ENCODE measurements around the gene SHROOM3. TPM values are rescaled to one million over a fixed set of nuclear protein-coding genes. Genes with fewer than 3 reads are reported as not detected.

Gene SHROOM3
- total and polyA plus RNA-seq, 2 donors (not counting 1 experiment from before 2014, with no cell fraction given), result 0.91 to 1.5 TPM

GRCh38 chr4:76752861-76753501 is 318.0 kb downstream of the SHROOM3 start:
- Histone ChIP-seq H4K20me1 (ENCODE audit: control insufficient read depth, insufficient read depth, low read length, poor library complexity, severe bottlenecking) (no peaks in the 10 kb centered on the region), H3K9ac (ENCODE audit: low read length) (no peak overlapping the region), H3K27ac (ENCODE audit: low read length in 2 of 2) (no peak overlapping the region), H3K27me3 (replicated peaks in 1 of 4; ENCODE audit: control extremely low read depth in 1 of 4, control insufficient read depth in 3 of 4, insufficient read depth in 4 of 4, low read length in 3 of 4) (peaks cover 0 to 5% (median 0%) of the 10 kb centered on the region in 4 experiments), H3K36me3 (replicated peaks in 1 of 2; ENCODE audit: control extremely low read depth in 1 of 2, control insufficient read depth in 1 of 2, extremely low read depth in 1 of 2, insufficient read depth in 2 of 2, low read length in 1 of 2) (no peaks in the 10 kb centered on the region), H3K4me2 (replicated peaks; ENCODE audit: low read depth, low read length, poor library complexity, severe bottlenecking) (no peak overlapping the region), H2AFZ (ENCODE audit: insufficient read depth, low read depth, low read length, poor library complexity, severe bottlenecking) (no peak overlapping the region), H3K4me3 (ENCODE audit: control extremely low read depth in 1 of 5, extremely low read depth in 1 of 5, insufficient read depth in 1 of 5, low read depth in 2 of 5, low read length in 4 of 5) (no peak overlapping the region), H3K79me2 (ENCODE audit: control insufficient read depth, insufficient read depth, low read length) (no peaks in the 10 kb centered on the region), H3K9me3 (ENCODE audit: control extremely low read depth in 1 of 3, control insufficient read depth in 2 of 3, insufficient read depth in 1 of 3, low read length in 2 of 3) (no peaks in the 10 kb centered on the region), H3K4me1 (ENCODE audit: control insufficient read depth in 2 of 2, insufficient read depth in 2 of 2, low read length in 2 of 2) (no peaks in the 10 kb centered on the region)
- Mint-ChIP-seq H3K9me3 (ENCODE audit: insufficient read depth) (no peaks in the 10 kb centered on the region), H3K4me1 (no peaks in the 10 kb centered on the region), H3K27me3 (peaks cover 12% of the 10 kb centered on the region), H3K27ac (no peak overlapping the region), H3K4me3 (no peak overlapping the region)
- TF ChIP-seq CTCF (IDR thresholded peaks at IDR 0.05) (no peak), EZH2 (IDR thresholded peaks at IDR 0.05; ENCODE audit: borderline replicate concordance, insufficient read depth, low read depth, low read length, poor library complexity, severe bottlenecking) (no peak)
- ATAC-seq (ENCODE audit: low read depth) (no peak), DNase-seq (no peak)
- WGBS (ENCODE audit: insufficient coverage), result 19% methylated on average over 2 of the region's 3 CpGs
- POLR2A ChIA-PET, result no interaction called here
- CTCF ChIA-PET, result interaction anchor here (0.9 kb wide), 1 partner anchor 605 kb away, joined by 3 read pairs; no protein-coding TSS in a partner anchor
- intact Hi-C loops (cut with micrococcal nuclease), result no loop called here

GRCh38 chr4:76753814-76754213 is 318.8 kb downstream of the SHROOM3 start:
- H4K20me1 ChIP-seq (ENCODE audit: control insufficient read depth, insufficient read depth, low read length, poor library complexity, severe bottlenecking), result no peaks in the 10 kb centered on the region
- no peak for DNase-seq
- peaks cover 0 to 5% (median 0%) of the 10 kb centered on the region in 4 experiments for H3K27me3 ChIP-seq (replicated peaks in 1 of 4; ENCODE audit: control extremely low read depth in 1 of 4, control insufficient read depth in 3 of 4, insufficient read depth in 4 of 4, low read length in 3 of 4)
- no peak overlapping the region for H3K4me3 ChIP-seq (ENCODE audit: control extremely low read depth in 1 of 5, extremely low read depth in 1 of 5, insufficient read depth in 1 of 5, low read depth in 2 of 5, low read length in 4 of 5)
- no peak overlapping the region for H3K9ac ChIP-seq (ENCODE audit: low read length)
- no peaks in the 10 kb centered on the region for H3K9me3 Mint-ChIP-seq (ENCODE audit: insufficient read depth)
- POLR2A ChIA-PET, result no interaction called here
- H3K4me2 ChIP-seq (replicated peaks; ENCODE audit: low read depth, low read length, poor library complexity, severe bottlenecking), result no peak overlapping the region
- H3K4me1 Mint-ChIP-seq, result no peaks in the 10 kb centered on the region
- H3K9me3 ChIP-seq (ENCODE audit: control extremely low read depth in 1 of 3, control insufficient read depth in 2 of 3, insufficient read depth in 1 of 3, low read length in 2 of 3), result no peaks in the 10 kb centered on the region
- TF ChIP-seq CTCF (IDR thresholded peaks at IDR 0.05) (no peak), EZH2 (IDR thresholded peaks at IDR 0.05; ENCODE audit: borderline replicate concordance, insufficient read depth, low read depth, low read length, poor library complexity, severe bottlenecking) (no peak)
- CTCF ChIA-PET, result interaction anchor here (0.6 kb wide), 1 partner anchor 20 kb away, joined by 3 read pairs; no protein-coding TSS in a partner anchor
- no peak overlapping the region for H2AFZ ChIP-seq (ENCODE audit: insufficient read depth, low read depth, low read length, poor library complexity, severe bottlenecking)
- ATAC-seq (ENCODE audit: low read depth), result no peak
- no peaks in the 10 kb centered on the region for H3K36me3 ChIP-seq (replicated peaks in 1 of 2; ENCODE audit: control extremely low read depth in 1 of 2, control insufficient read depth in 1 of 2, extremely low read depth in 1 of 2, insufficient read depth in 2 of 2, low read length in 1 of 2)
- no peaks in the 10 kb centered on the region for H3K4me1 ChIP-seq (ENCODE audit: control insufficient read depth in 2 of 2, insufficient read depth in 2 of 2, low read length in 2 of 2)
- intact Hi-C loops (cut with micrococcal nuclease), result no loop called here
- 86% methylated on average over 1 of the region's 3 CpGs for WGBS (ENCODE audit: insufficient coverage)
- H3K79me2 ChIP-seq (ENCODE audit: control insufficient read depth, insufficient read depth, low read length), result no peaks in the 10 kb centered on the region
- H3K27ac ChIP-seq (ENCODE audit: low read length in 2 of 2), result no peak overlapping the region
- H3K27ac Mint-ChIP-seq, result no peak overlapping the region
- H3K4me3 Mint-ChIP-seq, result no peak overlapping the region
- H3K27me3 Mint-ChIP-seq, result peaks cover 15% of the 10 kb centered on the region
